ENCODE data around the gene GNB1L.

GNB1L gene

DNA sequence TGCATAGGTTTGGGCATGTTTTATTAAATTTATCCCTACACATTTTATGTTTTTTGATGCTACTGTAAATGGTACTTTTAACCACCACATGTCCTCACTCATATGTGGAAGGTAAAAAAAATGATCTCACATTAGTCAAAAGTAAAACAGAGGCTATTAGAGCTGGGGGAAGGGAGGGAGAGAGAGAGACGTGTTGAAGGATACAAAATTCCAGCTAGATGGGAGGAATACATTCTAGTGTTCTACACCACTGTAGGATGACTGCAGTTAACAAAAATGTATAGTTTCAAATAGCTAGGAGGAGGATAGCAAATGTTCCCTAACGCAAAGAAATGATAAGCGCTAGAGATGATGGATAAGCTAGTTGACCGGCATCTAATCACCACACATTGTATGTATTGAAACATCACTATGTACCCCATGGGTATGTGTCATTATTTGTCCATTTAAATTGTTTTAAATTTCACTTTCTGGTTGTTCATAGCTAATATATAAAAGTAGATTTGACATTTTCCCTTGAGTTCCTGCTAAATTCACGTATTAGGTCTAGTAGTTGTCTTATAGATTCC lies 9.9 kb upstream of the GNB1L start:
- H3K4me3 ChIP-seq, result no peak overlapping the region
- TF ChIP-seq, protein P1, sequence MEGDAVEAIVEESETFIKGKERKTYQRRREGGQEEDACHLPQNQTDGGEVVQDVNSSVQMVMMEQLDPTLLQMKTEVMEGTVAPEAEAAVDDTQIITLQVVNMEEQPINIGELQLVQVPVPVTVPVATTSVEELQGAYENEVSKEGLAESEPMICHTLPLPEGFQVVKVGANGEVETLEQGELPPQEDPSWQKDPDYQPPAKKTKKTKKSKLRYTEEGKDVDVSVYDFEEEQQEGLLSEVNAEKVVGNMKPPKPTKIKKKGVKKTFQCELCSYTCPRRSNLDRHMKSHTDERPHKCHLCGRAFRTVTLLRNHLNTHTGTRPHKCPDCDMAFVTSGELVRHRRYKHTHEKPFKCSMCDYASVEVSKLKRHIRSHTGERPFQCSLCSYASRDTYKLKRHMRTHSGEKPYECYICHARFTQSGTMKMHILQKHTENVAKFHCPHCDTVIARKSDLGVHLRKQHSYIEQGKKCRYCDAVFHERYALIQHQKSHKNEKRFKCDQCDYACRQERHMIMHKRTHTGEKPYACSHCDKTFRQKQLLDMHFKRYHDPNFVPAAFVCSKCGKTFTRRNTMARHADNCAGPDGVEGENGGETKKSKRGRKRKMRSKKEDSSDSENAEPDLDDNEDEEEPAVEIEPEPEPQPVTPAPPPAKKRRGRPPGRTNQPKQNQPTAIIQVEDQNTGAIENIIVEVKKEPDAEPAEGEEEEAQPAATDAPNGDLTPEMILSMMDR (IDR thresholded peaks at IDR 0.05), result no peak
- DNase-seq (ENCODE audit: low spot score), result no peak
- H3K27ac ChIP-seq, result no peak overlapping the region

DNA sequence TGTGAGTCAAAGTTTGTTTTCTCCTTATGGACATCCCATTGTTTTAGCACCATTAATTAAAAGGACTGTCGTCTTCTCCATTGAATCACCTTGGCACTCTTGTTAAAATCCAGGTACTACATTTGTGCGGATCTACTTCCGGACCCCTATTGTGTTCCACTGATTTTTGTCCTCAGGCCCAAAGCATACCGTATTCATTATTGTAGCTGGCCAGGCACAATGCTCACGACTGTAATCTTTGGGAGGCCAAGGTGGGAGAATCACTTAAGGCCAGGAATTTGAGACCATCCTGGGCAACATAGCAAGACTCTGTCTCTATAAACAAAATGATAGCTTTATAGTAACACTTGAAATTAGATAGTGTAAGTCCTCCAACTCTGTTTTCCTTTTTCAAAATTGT lies 8.9 kb upstream of the GNB1L start:
- no peak for DNase-seq (ENCODE audit: low spot score)
- Histone ChIP-seq H3K4me3 (no peak overlapping the region), H3K27ac (no peak overlapping the region)
- TF ChIP-seq, protein P1 (IDR thresholded peaks at IDR 0.05), result no peak

DNA sequence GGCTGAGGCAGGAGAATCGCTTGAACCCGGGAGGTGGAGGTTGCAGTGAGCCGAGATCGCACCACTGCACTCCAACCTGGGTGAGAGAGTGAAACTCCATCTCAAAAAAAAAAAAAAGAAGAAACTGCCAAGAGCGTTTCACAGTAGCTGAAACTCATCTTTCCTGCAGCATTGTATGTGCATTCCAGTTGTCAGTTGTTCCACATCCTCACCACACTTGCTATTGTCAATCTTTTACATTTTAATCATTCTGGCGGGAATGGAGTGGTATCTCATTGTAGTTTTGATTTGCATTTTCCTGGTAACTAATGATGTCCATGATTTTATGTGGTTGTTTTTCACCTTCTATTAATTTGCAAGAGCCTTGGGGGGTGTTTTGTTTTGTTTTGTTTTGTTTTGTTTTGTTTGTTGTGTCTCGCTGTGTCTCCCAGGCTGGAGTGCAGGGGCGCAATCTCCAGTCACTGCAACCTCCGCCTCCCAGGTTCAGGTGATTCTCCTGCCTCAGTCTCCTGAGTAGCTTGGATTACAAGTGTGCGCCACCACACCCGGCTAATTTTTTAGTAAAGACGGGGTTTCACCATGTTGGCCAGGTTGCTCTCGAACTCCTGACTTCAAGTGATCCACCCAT lies 8.1 kb upstream of the GNB1L start:
- DNase-seq (ENCODE audit: low spot score), result no peak
- TF ChIP-seq, protein P1 (IDR thresholded peaks at IDR 0.05), result no peak
- Histone ChIP-seq H3K4me3 (no peak overlapping the region), H3K27ac (no peak overlapping the region)

DNA sequence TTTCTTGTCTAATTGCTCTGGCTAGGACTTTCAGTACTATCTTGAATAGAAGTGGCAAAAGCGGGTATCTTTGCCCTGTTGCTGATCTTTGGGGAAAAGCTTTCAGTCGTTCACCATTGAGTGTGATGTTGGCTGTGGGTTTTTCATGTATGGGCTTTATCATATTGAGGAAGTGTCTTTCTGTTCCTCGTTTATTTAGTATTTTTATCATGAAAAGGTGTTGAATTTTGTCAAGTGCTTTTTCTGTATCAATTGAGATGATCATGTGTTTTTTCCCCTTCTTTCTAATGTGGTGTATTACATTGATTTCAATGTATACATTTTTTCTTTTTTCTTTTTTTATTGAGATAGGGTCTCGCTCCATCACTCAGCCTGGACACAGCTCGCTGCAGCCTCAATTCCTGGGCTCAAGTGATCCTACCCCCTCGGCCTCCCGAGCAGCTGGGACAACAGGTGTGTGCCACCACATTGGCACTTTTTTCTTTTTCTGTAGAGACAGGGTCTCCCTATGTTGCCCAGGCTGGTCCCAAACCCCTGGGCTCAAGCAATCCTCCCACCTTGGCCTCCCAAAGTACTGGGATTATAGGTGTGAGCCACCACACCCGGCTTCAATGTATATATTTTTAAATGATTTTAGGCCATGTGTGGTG lies 5.3 kb upstream of the GNB1L start:
- Histone ChIP-seq H3K27ac (no peak overlapping the region), H3K4me3 (no peak overlapping the region)
- DNase-seq (ENCODE audit: low spot score), result no peak
- TF ChIP-seq, protein P1 (IDR thresholded peaks at IDR 0.05), result no peak

DNA sequence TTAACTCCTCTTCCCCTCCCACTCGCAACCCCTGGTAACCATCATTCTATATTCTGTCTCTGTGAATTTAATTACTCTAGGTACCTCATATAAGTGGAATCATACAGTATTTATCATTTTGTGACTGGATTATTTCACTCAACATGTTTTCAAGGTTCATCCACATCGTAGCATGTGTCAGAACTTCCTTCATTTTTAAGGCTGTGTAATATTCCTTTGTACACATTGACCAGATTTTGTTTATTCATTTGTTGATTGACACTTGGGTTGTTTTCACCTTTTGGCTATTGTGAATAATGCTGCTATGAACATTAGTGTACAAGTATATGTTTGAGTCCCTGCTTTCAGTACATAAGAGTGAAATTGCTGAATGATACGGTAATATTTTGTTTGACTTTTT lies 2.7 kb upstream of the GNB1L start:
- no peak for DNase-seq (ENCODE audit: low spot score)
- TF ChIP-seq, protein P1 (IDR thresholded peaks at IDR 0.05), result no peak
- H3K4me3 ChIP-seq, result no peak overlapping the region
- H3K27ac ChIP-seq, result no peak overlapping the region

DNA sequence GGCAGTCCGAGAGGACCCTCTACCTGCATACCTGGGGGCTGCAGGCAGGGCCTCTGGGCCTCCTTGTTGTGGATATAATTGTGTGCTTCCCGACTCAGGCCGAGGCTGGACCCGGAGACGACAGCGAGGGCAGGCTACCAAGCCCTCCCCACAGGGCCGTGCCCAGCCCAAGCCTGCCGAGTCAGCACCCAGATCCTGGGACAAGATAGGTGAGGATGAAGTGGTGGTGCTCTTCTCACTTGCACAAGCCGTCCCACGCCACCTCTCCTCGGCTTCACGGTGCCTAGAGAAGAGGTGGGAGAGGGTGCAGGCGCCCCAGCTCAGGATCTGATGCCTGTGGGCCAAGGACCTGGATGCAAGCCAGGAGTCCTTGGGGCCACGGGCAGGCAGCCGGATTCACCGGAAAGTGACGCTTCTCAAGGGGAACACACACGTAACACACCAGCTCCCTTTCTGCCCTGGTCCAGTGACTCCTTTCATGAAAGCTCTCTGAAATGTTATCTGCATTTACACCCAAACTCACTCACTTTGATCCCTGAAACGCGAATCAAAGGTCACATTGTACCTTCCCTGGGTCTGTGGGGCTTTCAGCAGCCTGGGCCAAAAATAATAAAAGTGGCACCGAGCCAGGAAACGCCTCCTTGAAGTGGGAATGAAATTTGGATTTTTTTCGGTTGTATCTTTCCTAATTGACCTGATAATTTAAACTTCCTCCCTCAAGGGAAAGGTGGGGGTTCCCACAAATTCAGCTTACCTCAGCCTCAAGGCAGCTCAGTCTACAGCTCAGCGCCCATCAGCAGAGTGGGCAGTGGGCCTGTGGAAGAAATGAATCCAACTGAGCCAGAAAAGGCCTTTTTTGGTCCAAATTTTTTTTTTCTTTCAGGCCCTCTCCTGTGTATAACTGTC lies 1.1 kb upstream of the GNB1L start:
- Histone ChIP-seq H3K4me3 (peak overlapping the region; percentile 93), H3K27ac (peak overlapping the region; percentile 87 to 98)
- DNase-seq (ENCODE audit: low spot score), result peak; percentile 83
- TF ChIP-seq, protein P1 (IDR thresholded peaks at IDR 0.05), result no peak
